Chondrocyte (in vitro differentiated cells): ENCODE data around the gene TIAM2. TPM values are rescaled to one million over a fixed set of nuclear protein-coding genes. Genes with fewer than 3 reads are reported as not detected.

Experiments used
- DNase-seq: peaks from one replicate; pipeline ENCODE4 v3.0.0; 2021; ENCODE audit warnings: mixed read lengths, low spot score
- H3K27ac Mint-ChIP-seq: one replicate; pipeline ENCODE4 v1.8.0; 2021; ENCODE audit warnings: mild to moderate bottlenecking, moderate library complexity, mixed read lengths; ENCODE audit not compliant: unreplicated experiment
- H3K27me3 Mint-ChIP-seq: 2 replicates; pipeline ENCODE4 v1.8.0; 2021; ENCODE audit warnings: low read depth, mixed read lengths
- H3K36me3 Mint-ChIP-seq: 2 replicates; pipeline ENCODE4 v1.8.0; 2021; ENCODE audit warnings: low read depth, mixed read lengths
- H3K4me1 Mint-ChIP-seq: 2 replicates; pipeline ENCODE4 v1.8.0; 2021; ENCODE audit warnings: low read depth, mild to moderate bottlenecking, mixed read lengths
- H3K4me3 Mint-ChIP-seq: one replicate; pipeline ENCODE4 v1.8.0; 2021; ENCODE audit warnings: mild to moderate bottlenecking, moderate library complexity, mixed read lengths; ENCODE audit not compliant: unreplicated experiment
- H3K9me3 Mint-ChIP-seq: 2 replicates; pipeline ENCODE4 v1.8.0; 2021; ENCODE audit warnings: low read depth, mixed read lengths
- CTCF ChIP-seq: fragments of 200-600 bp; sonication (generic); IDR thresholded peaks from 2 replicates; pipeline ENCODE4 v1.5.0; 2021; ENCODE audit warnings: antibody characterized with exemption, mild to moderate bottlenecking, moderate library complexity
- total RNA-seq: library from RNA; stranded (reverse); gene quantifications from 3 replicates; pipeline ENCODE4 v1.2.1, GENCODE V29; 2021

The TIAM2 gene
- total RNA-seq, 1 donor from 2014 or later, result 13.8 TPM

GRCh38 chr6:155126727-155127439 is 131.8 kb downstream of the TIAM2 start:
- Mint-ChIP-seq H3K4me1 (peaks cover 60% of the 10 kb centered on the region), H3K4me3 (no peak overlapping the region), H3K9me3 (no peaks in the 10 kb centered on the region), H3K27ac (peak overlapping the region; percentile 95), H3K27me3 (no peaks in the 10 kb centered on the region), H3K36me3 (peaks cover 2% of the 10 kb centered on the region)
- DNase-seq, result no peak
- TF ChIP-seq CTCF, result no peak

GRCh38 chr6:155128977-155129376 is 133.9 kb downstream of the TIAM2 start:
- peaks cover 2% of the 10 kb centered on the region for H3K36me3 Mint-ChIP-seq
- H3K4me1 Mint-ChIP-seq, result peaks cover 51% of the 10 kb centered on the region
- no peaks in the 10 kb centered on the region for H3K9me3 Mint-ChIP-seq
- peak overlapping the region; percentile 61 for H3K27ac Mint-ChIP-seq
- no peak for TF ChIP-seq CTCF
- H3K4me3 Mint-ChIP-seq, result no peak overlapping the region
- no peak for DNase-seq
- H3K27me3 Mint-ChIP-seq, result no peaks in the 10 kb centered on the region

GRCh38 chr6:155129744-155130143 is 134.6 kb downstream of the TIAM2 start:
- H3K27ac Mint-ChIP-seq, result no peak overlapping the region
- peaks cover 51% of the 10 kb centered on the region for H3K4me1 Mint-ChIP-seq

GRCh38 chr6:155130161-155130853 is 135.2 kb downstream of the TIAM2 start:
- TF ChIP-seq CTCF, result no peak
- peaks cover 48% of the 10 kb centered on the region for H3K4me1 Mint-ChIP-seq
- H3K27me3 Mint-ChIP-seq, result no peaks in the 10 kb centered on the region
- no peak overlapping the region for H3K4me3 Mint-ChIP-seq
- H3K36me3 Mint-ChIP-seq, result peaks cover 2% of the 10 kb centered on the region
- H3K27ac Mint-ChIP-seq, result peak overlapping the region; percentile 7
- no peaks in the 10 kb centered on the region for H3K9me3 Mint-ChIP-seq
- no peak for DNase-seq

More at GRCh38 chr6:155129744-155130143, 134.6 kb downstream of the TIAM2 start:
- Mint-ChIP-seq H3K9me3 (no peaks in the 10 kb centered on the region), H3K4me3 (no peak overlapping the region), H3K27me3 (no peaks in the 10 kb centered on the region), H3K36me3 (peaks cover 2% of the 10 kb centered on the region)
- no peak for TF ChIP-seq CTCF
- DNase-seq, result no peak

GRCh38 chr6:155132617-155133016 is 137.5 kb downstream of the TIAM2 start:
- H3K4me3 Mint-ChIP-seq, result no peak overlapping the region
- no peaks in the 10 kb centered on the region for H3K27me3 Mint-ChIP-seq
- peaks cover 2% of the 10 kb centered on the region for H3K36me3 Mint-ChIP-seq
- H3K4me1 Mint-ChIP-seq, result peaks cover 29% of the 10 kb centered on the region
- no peak for TF ChIP-seq CTCF
- no peak overlapping the region for H3K27ac Mint-ChIP-seq
- H3K9me3 Mint-ChIP-seq, result no peaks in the 10 kb centered on the region
- DNase-seq, result no peak
